Measurements from ENCODE around the gene CSF3.

The CSF3 gene

DNA sequence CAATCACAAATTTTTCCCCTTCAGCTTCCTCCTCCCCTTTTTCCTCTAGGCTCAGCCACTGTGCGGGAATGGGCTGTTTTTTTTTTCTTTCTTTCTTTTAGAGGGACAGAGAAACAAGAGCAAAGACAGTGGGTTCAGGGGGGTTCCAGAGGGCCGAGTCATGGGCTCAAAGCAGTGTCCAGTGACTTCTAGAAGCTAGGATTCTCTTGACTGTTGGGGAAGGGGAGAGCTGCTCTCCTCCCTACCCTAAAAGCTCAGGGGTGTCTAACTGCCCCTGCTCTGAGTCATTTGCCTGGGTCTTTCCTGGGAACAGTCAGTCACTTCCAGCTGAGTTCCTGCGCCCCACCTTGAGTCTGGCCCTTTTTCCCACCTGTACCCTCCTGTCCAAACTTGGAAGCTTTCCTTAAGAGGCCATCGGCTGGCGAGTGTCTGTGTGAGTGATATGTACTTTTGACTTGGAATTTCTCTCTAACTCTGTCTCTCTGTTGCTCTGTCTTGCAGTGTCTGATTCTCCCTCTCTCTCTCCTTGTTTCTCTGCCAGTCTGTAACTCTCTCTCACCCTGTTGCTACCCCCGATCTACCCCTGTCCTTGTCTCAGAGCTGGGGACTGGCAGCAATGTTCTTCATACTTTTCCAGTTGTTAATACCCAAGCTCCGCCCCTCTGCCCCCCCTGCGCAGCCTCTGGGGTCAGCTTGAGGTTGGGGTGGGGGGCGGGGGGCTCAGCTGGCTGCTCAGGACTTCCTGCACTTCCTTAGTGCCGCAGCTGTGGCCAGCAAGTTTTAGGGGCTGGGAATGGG, 49.9 kb downstream of the CSF3 start:
- no peak overlapping the region for H3K4me3 ChIP-seq (IDR thresholded peaks at IDR 0.05; ENCODE audit: insufficient read depth, low read depth, low read length)
- H3K9ac ChIP-seq: no peak overlapping the region
- TF ChIP-seq CTCF (conservative IDR thresholded peaks at IDR 0.05; ENCODE audit: low read depth, low read length): no peak
- H3K27ac ChIP-seq: no peak overlapping the region
- H3K36me3 ChIP-seq (ENCODE audit: insufficient read depth): no peaks in the 10 kb centered on the region
- peaks cover 7% of the 10 kb centered on the region; the same call in 1 of the 2 replicates for H3K79me2 ChIP-seq (ENCODE audit: insufficient read depth, low read depth)
- no peak overlapping the region for H3K4me2 ChIP-seq
- H2AFZ ChIP-seq (ENCODE audit: low read depth): no peak overlapping the region
- 0 out of 2 replicates have a peak, but pooled peaks cover 6% of the 10 kb centered on the region for H3K27me3 ChIP-seq (ENCODE audit: insufficient read depth, low read depth)
- H3K4me1 ChIP-seq (ENCODE audit: low read depth, poor library complexity, severe bottlenecking): peaks cover 56% of the 10 kb centered on the region
- no peaks in the 10 kb centered on the region for H4K20me1 ChIP-seq (ENCODE audit: insufficient read depth)

DNA sequence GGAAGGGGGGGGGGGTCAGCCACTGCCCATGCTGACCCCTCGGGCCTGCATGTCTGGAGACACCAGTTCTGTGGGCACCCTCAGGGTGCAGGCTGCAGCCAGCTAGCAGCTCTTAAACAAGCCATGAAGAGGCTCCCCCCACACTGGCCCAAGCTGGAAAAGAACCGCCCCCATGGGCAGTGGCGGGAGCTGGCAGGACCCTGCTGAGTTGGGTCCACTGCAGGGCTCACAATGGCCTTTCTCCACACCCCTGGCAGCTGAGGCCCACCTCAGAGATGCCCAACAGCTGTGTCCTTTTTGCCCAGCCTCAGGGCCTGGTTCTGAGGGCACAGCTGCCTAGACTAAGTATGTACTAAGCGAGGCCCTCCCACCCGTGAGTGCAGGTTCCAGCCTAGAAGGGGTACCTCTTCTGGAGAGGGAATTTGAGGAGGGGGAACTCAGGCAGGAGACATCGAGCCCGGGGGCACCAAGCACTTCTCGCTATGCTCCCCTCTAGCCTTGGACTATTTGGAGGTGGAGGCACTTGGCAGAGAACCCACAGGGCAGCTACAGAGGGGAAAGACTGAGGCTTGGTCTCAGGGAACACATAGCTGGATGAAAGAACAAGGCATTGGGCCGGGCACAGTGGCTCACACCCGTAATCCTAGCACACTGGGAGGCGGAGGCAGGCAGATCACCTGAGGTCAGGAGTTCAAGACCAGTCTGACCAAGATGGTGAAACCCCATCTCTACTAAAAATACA, 50.7 kb downstream of the CSF3 start:
- H3K4me2 ChIP-seq: no peak overlapping the region
- H3K4me1 ChIP-seq (ENCODE audit: low read depth, poor library complexity, severe bottlenecking): peaks cover 64% of the 10 kb centered on the region
- peaks cover 7% of the 10 kb centered on the region; the same call in 1 of the 2 replicates for H3K79me2 ChIP-seq (ENCODE audit: insufficient read depth, low read depth)
- no peaks in the 10 kb centered on the region for H4K20me1 ChIP-seq (ENCODE audit: insufficient read depth)
- H3K9ac ChIP-seq: no peak overlapping the region
- H3K27ac ChIP-seq: no peak overlapping the region
- H3K4me3 ChIP-seq (IDR thresholded peaks at IDR 0.05; ENCODE audit: insufficient read depth, low read depth, low read length): no peak overlapping the region
- no peaks in the 10 kb centered on the region for H3K36me3 ChIP-seq (ENCODE audit: insufficient read depth)
- no peak for TF ChIP-seq CTCF (conservative IDR thresholded peaks at IDR 0.05; ENCODE audit: low read depth, low read length)
- 0 out of 2 replicates have a peak, but pooled peaks cover 6% of the 10 kb centered on the region for H3K27me3 ChIP-seq (ENCODE audit: insufficient read depth, low read depth)
- H2AFZ ChIP-seq (ENCODE audit: low read depth): no peak overlapping the region

All from KMS-11 (cell line).